HepG2 (cell line): ENCODE results near the gene LINGO1. TPM values are rescaled to one million over a fixed set of nuclear protein-coding genes. Genes with fewer than 3 reads are reported as not detected.

ENCODE experiments used
- AGO2 ChIP-seq: fragments of 200-400 bp; formaldehyde crosslinking; optimal IDR thresholded peaks from 2 replicates; pipeline ENCODE3; 2017; ENCODE audit warnings: mild to moderate bottlenecking, low read depth, low read length, moderate library complexity
- ATAD3A ChIP-seq: sonication (generic); formaldehyde crosslinking; IDR thresholded peaks from 2 replicates; pipeline ENCODE4 v1.4.0; 2020; ENCODE audit warnings: missing genetic modification reagents
- ATF7-NPFF ChIP-seq: sonication (generic); formaldehyde crosslinking; IDR thresholded peaks from 2 replicates; pipeline ENCODE4 v1.8.1; 2023; ENCODE audit warnings: mild to moderate bottlenecking, low read depth, missing genetic modification reagents, moderate library complexity
- CREBL2 ChIP-seq: sonication (generic); formaldehyde crosslinking; IDR thresholded peaks from 2 replicates; pipeline ENCODE4 v1.8.1; 2023; ENCODE audit warnings: missing genetic modification reagents, mild to moderate bottlenecking, borderline replicate concordance
- EP300 ChIP-seq, 3 experiments: sonication (generic) in 1 of 3; formaldehyde crosslinking in 1 of 3; IDR thresholded peaks; 2 replicates each; pipeline versions ENCODE4 v1.5.1 to v1.6.1; 2011 to 2020; ENCODE audit warnings: low read depth in 2 of 3, low read length in 2 of 3, borderline replicate concordance in 1 of 3, improper control_type of control experiment in 1 of 3, mild to moderate bottlenecking in 1 of 3, missing genetic modification reagents in 1 of 3, moderate library complexity in 1 of 3
- FOXC1 ChIP-seq: sonication (generic); formaldehyde crosslinking; IDR thresholded peaks from 2 replicates; pipeline ENCODE4 v1.8.0; 2022; ENCODE audit warnings: mild to moderate bottlenecking, missing genetic modification reagents, borderline replicate concordance
- GZF1 ChIP-seq: sonication (generic); formaldehyde crosslinking; IDR thresholded peaks from 2 replicates; pipeline ENCODE4 v1.5.1; 2020; ENCODE audit warnings: mild to moderate bottlenecking, missing genetic modification reagents
- HNF4A ChIP-seq: sonication (generic); formaldehyde crosslinking; IDR thresholded peaks from 2 replicates; pipeline ENCODE4 v1.4.0; 2020; ENCODE audit warnings: missing genetic modification reagents
- HOXA3 ChIP-seq: sonication (generic); formaldehyde crosslinking; IDR thresholded peaks from 2 replicates; pipeline ENCODE4 v1.5.0; 2020; ENCODE audit warnings: missing genetic modification reagents
- KAT7 ChIP-seq: IDR thresholded peaks from 2 replicates; pipeline ENCODE4 v1.6.1; 2018; ENCODE audit warnings: borderline replicate concordance, missing compliant biosample characterization
- KDM4B ChIP-seq: sonication (generic); formaldehyde crosslinking; IDR thresholded peaks from 2 replicates; pipeline ENCODE4 v1.4.0; 2020; ENCODE audit warnings: missing genetic modification reagents
- MAX ChIP-seq: IDR thresholded peaks from 2 replicates; pipeline ENCODE4 v1.6.1; 2012; ENCODE audit warnings: inconsistent platforms
- NONO ChIP-seq, 2 experiments: fragments of 450-650 bp in 1 of 2; sonication (generic) in 1 of 2; formaldehyde crosslinking in 1 of 2; IDR thresholded peaks in 1 of 2; conservative IDR thresholded peaks in 1 of 2; 2 replicates each; pipeline versions ENCODE4 v1.6.1 to v1.8.0; 2017 to 2022; ENCODE audit warnings: mild to moderate bottlenecking in 1 of 2, missing genetic modification reagents in 1 of 2, moderate library complexity in 1 of 2
- PBX3 ChIP-seq: sonication (generic); formaldehyde crosslinking; IDR thresholded peaks from 2 replicates; pipeline ENCODE4 v1.8.1; 2023; ENCODE audit warnings: missing genetic modification reagents, inconsistent platforms, borderline replicate concordance
- RBM39 ChIP-seq: fragments of 200-400 bp; formaldehyde crosslinking; IDR thresholded peaks from one replicate; pipeline ENCODE4 v1.6.1; 2018; ENCODE audit warnings: antibody characterized with exemption, mild to moderate bottlenecking, low read depth, low read length; ENCODE audit not compliant: poor library complexity, severe bottlenecking
- SATB2 ChIP-seq: sonication (generic); formaldehyde crosslinking; IDR thresholded peaks from 2 replicates; pipeline ENCODE4 v1.5.0; 2020; ENCODE audit warnings: missing genetic modification reagents
- TAF1 ChIP-seq: sonication (generic); formaldehyde crosslinking; IDR thresholded peaks from 2 replicates; pipeline ENCODE4 v1.4.0; 2020; ENCODE audit warnings: missing genetic modification reagents
- ZBTB49 ChIP-seq: sonication (generic); formaldehyde crosslinking; IDR thresholded peaks from 2 replicates; pipeline ENCODE4 v1.4.0; 2020; ENCODE audit warnings: missing genetic modification reagents, borderline replicate concordance
- ZFY ChIP-seq: sonication (generic); formaldehyde crosslinking; IDR thresholded peaks from 2 replicates; pipeline ENCODE4 v1.4.0; 2020; ENCODE audit warnings: missing genetic modification reagents
- ZNF124 ChIP-seq: sonication (generic); formaldehyde crosslinking; IDR thresholded peaks from 2 replicates; pipeline ENCODE4 v1.4.0; 2020; ENCODE audit warnings: missing genetic modification reagents
- ZNF136 ChIP-seq: sonication (generic); formaldehyde crosslinking; IDR thresholded peaks from 2 replicates; pipeline ENCODE4 v1.8.1; 2022; ENCODE audit warnings: low read depth, mild to moderate bottlenecking, moderate library complexity, missing genetic modification reagents
- ZNF3 ChIP-seq: IDR thresholded peaks from 2 replicates; pipeline ENCODE4 v1.7.0; 2017; ENCODE audit warnings: inconsistent platforms
- ZNF678 ChIP-seq: sonication (generic); formaldehyde crosslinking; IDR thresholded peaks from 2 replicates; pipeline ENCODE4 v1.4.0; 2020; ENCODE audit warnings: mild to moderate bottlenecking, missing genetic modification reagents
- ZNF720 ChIP-seq: sonication (generic); formaldehyde crosslinking; IDR thresholded peaks from 2 replicates; pipeline ENCODE4 v1.4.0; 2020; ENCODE audit warnings: missing genetic modification reagents
- ZNF772 ChIP-seq: sonication (generic); formaldehyde crosslinking; IDR thresholded peaks from 2 replicates; pipeline ENCODE4 v1.5.0; 2020; ENCODE audit warnings: mild to moderate bottlenecking, missing genetic modification reagents
- ZNF883 ChIP-seq: sonication (generic); formaldehyde crosslinking; IDR thresholded peaks from 2 replicates; pipeline ENCODE4 v1.5.1; 2020; ENCODE audit warnings: mild to moderate bottlenecking, missing genetic modification reagents; ENCODE audit errors: not compliant biosample characterization
- ZSCAN29 ChIP-seq: sonication (generic); formaldehyde crosslinking; conservative IDR thresholded peaks from 2 replicates; pipeline ENCODE4 v1.4.0; 2020; ENCODE audit warnings: mild to moderate bottlenecking, missing genetic modification reagents
- polyA plus RNA-seq, 8 experiments: library from polyadenylated mRNA; depleted of rRNA in 3 of 8; stranded (reverse) in 7 of 8; unstranded in 1 of 8; fragments of >200 nt; fragmentation: Illumina TruSeq in 4 of 8; extraction: Trizol in 4 of 8; gene quantifications; 2 replicates each; pipeline versions ENCODE4 v1.2.1 to v1.2.3, GENCODE V29; 2011 to 2016; ENCODE audit warnings: low read depth in 4 of 8, missing spikeins in 1 of 8, mixed read lengths in 1 of 8; ENCODE audit not compliant: insufficient read depth in 1 of 8
- total RNA-seq, 5 experiments: library from RNA; depleted of rRNA; stranded (reverse); fragments of >200 nt; fragmentation: Illumina TruSeq; extraction: Trizol; gene quantifications; 2 replicates each; pipeline ENCODE4 v1.2.3, GENCODE V29; 2016; ENCODE audit warnings: low read depth in 1 of 5

Gene LINGO1
- total and polyA plus RNA-seq, 2 of the 13 experiments (the other 11 are each of a cell fraction or from before 2014, with no cell fraction given) = 0.07 TPM; not detected in 1

- TF ChIP-seq ZNF883 (CRISPR knock-in tag) (peak; percentile 29), KAT7 (peak; percentile 61; the same call in 1 of the 2 replicates), NONO (IDR thresholded peaks at IDR 0.05) (no peak), NONO (CRISPR knock-in tag; conservative IDR thresholded peaks at IDR 0.05) (peak; percentile 80), PBX3 (no peak), TAF1 (CRISPR knock-in tag) (peak; percentile 33; the same call in 1 of the 2 replicates), AGO2 (no peak), HOXA3 (CRISPR knock-in tag) (peak; percentile 33; the same call in 1 of the 2 replicates), MAX (0 out of 2 replicates have a peak, but pooled peaks have one; percentile 35), ATF7-NPFF (CRISPR knock-in tag) (no peak), RBM39 (peak; percentile 50), ZNF3 (CRISPR knock-in tag) (no peak), ZFY (peak; percentile 49), KDM4B (CRISPR knock-in tag) (no peak), FOXC1 (CRISPR knock-in tag) (peak; percentile 81; the same call in 1 of the 2 replicates), ZNF124 (CRISPR knock-in tag) (0 out of 2 replicates have a peak, but pooled peaks have one; percentile 33), ZNF678 (no peak), SATB2 (CRISPR knock-in tag) (no peak), GZF1 (no peak), EP300 (IDR thresholded peaks at IDR 0.05; ENCODE audit: low read depth in 2 of 2, low read length in 2 of 2) (no peak), EP300 (CRISPR knock-in tag; IDR thresholded peaks at IDR 0.05; ENCODE audit: borderline replicate concordance) (no peak), ZNF720 (CRISPR knock-in tag) (no peak), ATAD3A (CRISPR knock-in tag) (no peak), ZBTB49 (no peak), ZSCAN29 (CRISPR knock-in tag) (no peak), ZNF772 (peak; percentile 72; the same call in 1 of the 2 replicates), CREBL2 (CRISPR knock-in tag) (no peak), ZNF136 (CRISPR knock-in tag) (no peak), HNF4A (0 out of 2 replicates have a peak, but pooled peaks have one; percentile 18)
These were observed 611 bp upstream of the LINGO1 start (continued) for GRCh38 chr15:77633134-77633912.
